Left kidney (tissue), 2 donors: ENCODE measurements around the gene ARHGAP15. TPM values are rescaled to one million over a fixed set of nuclear protein-coding genes. Genes with fewer than 3 reads are reported as not detected.

Source experiments
- DNase-seq: peaks from one replicate; pipeline ENCODE4 v3.0.0-alpha.2; 2013
- polyA plus RNA-seq: library from polyadenylated mRNA; unstranded; fragments of 120-200 nt; gene quantifications from one replicate; pipeline ENCODE4 v1.2.1, GENCODE V29; 2013; ENCODE audit not compliant: insufficient read length

ARHGAP15 gene
- polyA plus RNA-seq, 1 donor = 3.7 TPM

DNA sequence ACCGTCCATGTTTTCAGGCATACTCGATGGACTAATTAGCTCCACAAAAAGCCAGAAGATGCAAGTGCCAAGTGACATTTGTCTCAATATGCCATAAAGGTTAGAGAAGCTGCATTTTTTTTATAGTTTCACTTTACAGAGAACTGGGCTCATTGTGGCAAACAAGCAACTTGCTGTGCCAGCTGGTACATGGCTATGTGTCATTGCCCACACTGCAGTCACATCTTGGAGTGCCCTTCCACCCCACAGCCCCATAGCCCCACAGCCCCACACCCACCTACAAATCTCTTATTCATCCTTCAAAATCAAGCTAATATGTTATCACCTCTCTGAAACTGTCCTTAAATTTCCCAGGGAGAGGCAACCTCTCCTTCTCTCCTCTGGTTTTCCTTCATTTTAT is 451.9 kb downstream of the ARHGAP15 start:
- no peak for DNase-seq

DNA sequence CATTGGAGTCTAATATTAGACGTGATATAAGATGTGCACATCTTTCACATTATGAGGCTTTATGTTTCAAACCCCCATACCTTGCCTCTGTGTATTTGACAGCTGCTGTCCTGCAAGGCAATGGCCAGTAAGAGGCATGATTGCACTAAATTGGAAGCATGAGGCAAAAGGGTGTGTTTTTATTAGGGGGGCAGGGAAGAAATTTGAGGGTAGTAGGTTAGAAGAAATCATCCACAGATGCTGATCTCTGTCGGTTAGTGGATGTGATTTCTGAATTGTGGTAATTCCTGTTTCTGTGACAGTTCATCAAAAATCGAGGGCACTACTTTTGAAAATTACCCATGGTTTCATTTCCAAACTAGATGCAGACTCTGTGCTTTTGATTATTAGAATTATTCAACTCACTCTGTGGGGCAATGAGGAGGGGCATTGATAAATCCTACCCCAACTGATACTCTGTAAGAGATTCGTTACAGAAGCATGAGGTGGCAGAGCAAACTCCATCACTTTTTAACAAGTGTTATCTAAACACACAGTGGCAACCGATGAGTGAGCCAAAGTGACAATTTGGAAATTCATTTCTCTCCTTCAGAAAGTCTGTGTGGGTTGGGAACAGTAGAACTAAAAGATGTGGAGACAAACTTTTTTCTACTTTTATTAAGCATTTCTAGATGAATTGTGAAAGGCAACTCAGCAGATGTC is 453.0 kb downstream of the ARHGAP15 start:
- no peak for DNase-seq

DNA sequence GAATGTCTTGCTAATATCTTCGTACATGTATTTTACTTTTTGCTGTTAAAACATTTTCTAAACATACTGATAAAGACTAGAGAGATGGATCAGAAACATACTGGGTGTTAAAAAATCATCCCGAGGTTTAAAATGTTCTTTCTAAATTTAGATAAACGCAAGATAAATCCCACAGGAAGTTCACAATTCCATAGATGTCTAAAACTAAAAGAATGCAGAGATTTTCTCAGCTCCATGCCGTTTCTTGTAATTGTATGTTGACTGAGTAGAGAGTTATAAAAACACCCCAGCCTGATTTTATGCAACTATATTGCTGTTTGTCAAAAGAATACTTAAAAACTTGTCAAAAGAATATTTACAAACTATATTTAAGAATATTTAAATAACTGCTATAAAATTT is 455.7 kb downstream of the ARHGAP15 start:
- DNase-seq = no peak

DNA sequence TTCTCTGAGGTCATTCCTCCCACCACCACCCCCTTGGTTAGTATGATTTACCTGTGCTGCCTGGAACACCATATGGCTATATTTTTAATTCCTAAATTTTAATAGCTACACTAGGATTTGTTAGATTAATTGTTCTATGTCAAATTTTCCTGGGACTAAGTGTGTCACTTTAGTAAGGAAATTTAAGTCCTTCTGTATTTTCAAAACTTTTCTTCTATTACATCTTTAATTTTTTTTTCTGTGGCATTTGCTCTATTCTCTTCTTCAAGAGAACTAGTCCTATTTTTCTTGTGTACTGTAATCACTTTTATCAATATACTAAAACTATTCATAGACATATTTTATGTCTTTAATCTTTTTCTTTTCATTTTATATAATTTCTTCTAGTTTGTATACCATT is 456.9 kb downstream of the ARHGAP15 start:
- DNase-seq = no peak

DNA sequence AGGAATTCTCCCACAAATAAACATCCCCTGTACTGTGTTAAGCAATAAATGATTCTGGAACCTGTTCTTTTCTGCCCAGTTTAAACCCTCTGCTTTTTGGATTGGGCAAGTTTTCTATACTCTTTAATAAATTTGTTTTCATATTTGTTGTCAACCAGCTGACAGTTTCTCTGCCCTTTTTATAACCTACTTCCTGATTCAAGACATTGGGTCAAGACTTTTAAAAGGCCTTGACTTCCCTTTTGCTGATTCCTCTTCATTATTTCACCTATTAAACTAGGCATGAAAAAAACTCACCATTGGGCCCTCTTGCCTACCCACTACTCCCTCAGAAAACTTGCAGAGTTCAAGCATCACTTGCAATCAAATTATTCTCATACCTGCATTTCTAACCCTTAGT is 459.5 kb downstream of the ARHGAP15 start:
- DNase-seq = no peak

DNA sequence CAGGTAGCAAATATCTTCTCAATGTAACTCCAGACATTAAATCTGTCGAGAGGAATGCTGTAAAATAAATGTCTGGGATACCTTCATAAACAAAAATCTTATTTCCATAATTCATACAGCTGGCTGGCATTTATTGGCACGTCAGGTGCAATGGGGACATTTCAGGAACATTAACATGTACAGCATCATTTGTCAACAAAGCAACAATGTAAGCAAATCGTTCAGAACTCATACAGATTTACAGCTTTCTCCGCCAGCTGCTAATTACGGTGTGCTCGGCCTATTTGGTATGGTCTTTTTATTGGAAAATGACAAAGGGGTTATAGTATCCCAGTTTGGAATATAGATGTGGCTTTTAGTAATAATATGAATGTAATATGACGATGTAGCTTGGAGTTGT is 464.9 kb downstream of the ARHGAP15 start:
- no peak for DNase-seq

DNA sequence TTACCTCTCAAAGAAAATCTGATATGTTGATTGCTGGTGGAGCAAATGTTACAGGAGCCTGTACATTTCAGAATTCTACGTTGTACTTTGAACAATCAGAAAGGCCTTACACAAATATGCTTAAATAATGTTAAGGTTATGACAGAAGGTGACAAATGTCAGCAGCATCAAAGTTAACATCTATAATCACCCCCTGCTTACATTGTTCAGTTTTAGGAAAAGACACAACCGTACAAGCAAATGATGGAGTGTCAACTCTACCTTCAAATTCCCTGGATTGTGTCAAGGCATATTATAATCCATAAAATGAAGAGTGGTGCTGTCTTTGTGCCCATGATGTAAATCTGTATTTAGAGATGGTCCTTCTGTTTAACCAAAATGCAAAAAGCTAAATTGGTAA is 465.5 kb downstream of the ARHGAP15 start:
- no peak for DNase-seq

DNA sequence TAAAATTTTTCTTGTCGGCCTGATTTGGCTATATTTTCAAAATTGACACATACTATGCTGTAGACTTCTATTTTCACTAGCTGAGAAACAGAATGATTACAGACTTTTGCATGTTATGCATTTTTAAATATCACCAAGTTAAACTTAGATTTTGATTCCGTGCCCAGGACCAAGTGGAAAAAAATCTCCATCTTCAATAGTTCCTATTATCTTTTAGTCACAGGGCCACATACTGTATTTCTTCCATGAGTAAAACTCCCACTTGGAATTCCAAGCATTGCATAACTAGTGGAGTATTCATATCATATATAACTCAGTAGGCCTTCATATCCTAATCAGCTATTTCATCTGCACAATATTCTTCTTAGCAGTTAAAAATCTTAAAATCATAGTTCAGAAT is 470.9 kb downstream of the ARHGAP15 start:
- DNase-seq = no peak

DNA sequence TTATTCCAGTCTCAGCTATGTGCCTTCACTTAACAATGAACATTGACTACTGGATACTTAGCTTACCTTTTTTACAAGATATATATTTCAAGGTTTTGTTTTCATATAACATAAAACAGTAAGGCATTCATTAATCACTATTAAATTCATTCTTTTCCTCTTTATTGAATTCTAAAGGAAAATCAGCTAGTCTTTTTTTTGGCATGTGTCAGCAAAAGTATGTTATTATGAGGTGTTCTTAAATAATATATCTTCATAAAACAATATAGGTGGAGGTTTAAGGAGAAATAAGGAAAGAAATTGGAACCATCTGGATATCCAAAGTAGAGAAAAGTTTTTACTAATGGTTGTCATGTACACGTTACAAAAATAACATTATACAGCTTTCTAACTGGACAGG is 472.6 kb downstream of the ARHGAP15 start:
- no peak for DNase-seq

DNA sequence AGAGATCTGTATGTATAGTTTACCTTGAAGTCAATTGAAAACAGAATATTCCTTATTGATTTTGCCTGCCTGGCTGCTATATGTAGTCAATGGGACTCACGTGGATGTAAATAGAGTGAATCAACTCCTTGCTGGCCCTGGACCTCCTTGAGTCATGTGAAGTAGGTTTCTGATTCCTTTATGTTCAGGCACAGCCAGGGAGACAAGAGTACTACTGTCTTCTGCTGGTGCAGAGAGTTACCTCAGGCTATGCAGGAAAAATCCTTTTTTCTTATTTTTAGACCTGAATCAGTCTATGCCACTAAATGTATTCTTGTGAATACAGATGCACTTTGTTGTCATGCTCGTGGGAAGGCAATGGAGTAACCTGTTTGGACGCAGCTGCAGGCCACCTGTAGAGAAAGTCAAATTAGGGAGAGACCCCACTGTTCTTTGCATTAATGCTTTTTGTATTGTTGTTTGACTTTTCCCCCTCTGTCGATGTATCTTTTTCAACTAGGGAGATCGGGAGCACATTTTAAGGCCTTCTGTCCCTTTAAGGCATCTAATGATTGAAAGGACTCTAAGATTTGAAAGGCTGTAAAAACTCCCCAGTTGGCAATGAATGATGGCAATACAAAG is 473.9 kb downstream of the ARHGAP15 start:
- no peak for DNase-seq

DNA sequence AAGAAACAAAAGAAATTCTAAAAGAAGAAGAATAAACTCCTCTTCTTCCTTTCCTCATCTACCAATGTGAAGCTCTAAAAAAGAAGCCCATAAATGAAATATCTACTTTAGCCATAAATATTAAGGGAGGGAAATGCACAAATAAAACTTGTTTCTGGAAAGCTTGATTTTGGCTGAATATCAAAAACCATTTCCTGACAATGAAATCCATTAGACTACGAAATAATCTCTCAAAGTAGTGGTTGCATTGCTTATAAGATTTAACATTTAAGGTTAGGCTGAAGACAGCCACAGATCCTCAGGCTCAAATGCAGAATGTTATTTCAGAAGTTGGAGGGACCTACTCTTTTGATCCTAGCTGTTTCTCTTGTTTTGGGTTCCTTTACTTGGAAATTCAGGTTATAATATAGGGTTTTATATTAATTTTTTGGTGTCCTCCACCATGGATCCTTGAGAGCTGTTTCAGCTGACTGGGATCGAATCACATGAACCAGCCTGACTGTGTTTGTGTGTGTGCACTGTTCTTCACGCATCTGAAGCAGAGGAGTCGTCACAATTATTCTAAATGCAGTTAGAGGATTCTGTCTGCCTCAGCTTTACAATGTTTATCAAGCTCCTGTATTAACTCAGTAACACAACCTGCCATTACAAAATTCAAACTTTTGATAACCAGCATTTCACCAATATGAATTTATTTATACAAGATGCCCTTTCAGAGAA is 474.8 kb downstream of the ARHGAP15 start:
- peak; percentile 19 for DNase-seq

DNA sequence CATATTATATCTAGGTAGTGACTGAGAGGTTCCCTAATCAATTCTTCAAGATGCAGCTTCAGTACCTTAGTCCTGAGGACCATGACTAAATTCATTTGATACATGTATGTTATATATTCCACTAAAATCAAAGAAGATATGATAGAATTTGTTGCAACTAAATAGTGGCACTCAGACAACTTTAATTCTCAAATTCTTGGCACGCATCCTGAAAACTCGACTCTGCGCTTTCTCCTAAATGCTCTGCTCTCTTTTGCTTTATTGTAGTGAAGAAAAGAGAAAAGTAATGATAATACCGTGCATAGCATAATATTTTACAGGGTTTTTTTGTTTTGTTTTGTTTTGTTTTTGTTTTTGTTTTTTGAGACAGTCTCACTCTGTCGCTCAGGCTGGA is 475.3 kb downstream of the ARHGAP15 start:
- no peak for DNase-seq

DNA sequence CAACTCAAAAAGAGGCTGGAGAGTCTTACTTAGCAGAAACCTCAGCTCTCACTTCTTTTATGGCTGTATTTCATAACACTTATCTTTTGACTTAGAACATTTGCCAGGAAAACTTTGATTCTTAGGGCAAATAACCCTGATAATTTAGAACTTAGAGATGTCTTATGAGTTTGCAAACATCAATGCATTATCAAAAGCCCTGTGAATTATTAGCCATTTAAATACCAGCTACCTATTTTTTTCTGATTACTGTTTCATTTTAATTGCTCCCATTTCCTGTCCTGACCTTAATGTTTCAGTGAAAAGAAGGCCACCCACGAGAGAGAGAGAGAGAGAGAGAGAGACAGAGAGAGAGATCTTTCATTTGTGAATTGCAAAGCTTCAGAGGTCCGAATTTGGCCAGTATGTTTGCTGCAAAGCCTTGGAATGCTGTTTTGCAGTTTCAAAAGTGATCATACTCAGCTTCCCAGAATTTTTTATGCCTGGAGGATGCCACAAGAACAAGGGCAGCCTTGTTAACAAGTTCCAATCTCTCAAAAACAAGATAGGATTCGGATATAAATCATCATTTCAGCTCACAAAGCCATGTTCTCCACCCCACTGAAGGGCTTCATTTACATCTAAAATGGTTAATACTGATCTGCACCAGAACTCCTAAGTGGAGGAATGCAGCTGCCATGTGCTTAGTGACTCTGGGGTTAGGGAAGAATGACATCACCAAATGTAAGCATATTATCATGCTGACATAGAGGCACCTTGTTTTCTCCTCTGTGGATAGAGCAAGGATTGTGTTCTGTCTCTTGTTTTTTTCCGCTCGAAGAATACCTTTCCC is 478.2 kb downstream of the ARHGAP15 start:
- DNase-seq = peak; percentile 24

DNA sequence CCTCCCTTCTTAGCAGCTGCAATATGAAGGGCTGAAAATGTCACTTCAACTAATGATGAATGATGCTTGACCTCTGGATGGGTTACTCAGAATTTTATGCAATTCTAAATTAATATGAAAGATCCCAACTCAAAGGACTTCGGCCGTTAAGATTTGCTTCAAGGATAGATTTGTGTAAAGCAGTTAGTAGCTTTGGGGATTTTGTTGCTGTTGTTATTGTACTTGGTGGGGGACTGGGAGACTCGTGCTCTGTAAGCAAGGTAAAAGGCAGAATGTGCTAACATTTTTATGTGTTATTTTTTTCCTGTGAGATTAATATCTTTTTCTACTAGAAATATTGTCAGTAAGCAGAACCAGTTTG is 478.8 kb downstream of the ARHGAP15 start:
- DNase-seq = no peak

DNA sequence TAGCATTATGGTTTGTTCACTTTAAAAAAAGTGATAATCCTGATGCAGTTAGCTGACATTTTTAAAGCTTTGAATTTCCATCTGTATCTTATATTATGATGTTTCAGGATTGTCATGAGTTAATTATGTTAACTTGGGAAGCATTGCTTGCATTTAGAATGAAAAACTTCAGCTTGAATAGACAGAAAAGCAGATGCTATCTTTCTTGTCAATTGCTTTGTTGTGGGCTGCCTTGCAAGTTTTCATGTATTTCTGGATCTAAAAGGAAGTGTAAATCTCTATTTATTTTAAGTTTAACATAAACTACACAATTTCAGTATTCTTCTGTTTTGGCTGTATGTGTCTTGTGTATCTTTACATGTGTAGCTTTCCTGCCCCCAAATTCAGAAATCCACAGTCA is 479.5 kb downstream of the ARHGAP15 start:
- DNase-seq = no peak

DNA sequence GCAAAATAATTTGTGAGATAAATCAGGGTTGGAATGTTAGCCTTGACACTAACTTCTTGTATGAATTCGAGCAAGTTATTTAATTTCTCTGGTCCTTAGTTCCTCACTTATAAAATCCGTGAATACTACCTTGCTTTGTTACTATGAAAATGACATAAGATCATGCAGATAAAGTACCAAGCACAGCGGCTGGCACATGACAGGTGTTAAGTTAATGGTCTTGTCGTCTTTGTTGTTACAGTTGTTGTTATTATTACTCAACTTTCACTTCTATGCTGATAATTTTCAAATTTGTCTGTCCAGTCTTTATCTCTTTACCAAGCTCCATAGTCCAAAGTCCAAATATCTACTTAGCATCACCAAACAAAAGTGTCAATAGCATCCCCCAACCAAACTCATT is 482.1 kb downstream of the ARHGAP15 start:
- DNase-seq = no peak

DNA sequence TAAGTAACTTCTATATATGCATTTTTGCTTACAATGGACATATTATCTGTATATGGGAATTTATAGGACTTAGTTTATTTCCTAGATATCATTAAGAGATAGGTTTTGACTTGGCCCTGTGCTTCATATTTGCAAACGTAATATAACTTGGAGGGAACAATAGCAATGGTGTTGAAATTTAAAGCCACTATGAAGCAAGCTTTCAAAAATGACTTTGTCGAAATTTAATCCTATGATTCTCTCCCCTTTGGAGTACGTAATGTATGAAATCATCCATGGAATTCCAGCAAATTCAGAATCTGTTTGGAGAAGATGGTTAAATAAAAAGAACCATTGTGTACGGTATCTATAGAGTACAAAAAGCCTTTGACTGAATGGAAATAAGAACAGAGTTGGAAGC is 486.3 kb downstream of the ARHGAP15 start:
- no peak for DNase-seq

DNA sequence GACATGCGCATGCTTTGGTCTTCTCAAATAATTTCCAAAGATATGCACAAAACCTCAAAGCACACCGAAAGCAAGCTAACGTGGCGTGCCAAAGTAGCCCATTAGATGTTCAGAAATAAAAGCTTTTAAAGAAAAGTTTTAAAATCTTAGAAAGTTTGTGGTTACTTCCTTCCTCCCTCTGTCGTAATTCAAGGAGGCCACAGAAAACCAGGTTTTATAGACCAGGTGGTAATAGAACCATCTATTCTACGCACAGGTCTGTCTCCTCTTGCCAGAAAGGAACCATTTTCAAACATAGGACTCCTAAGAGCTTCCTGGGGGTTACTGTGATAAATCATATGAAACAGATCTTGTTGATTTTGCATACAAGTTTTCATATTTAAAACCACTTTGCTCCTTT is 487.2 kb downstream of the ARHGAP15 start:
- no peak for DNase-seq

DNA sequence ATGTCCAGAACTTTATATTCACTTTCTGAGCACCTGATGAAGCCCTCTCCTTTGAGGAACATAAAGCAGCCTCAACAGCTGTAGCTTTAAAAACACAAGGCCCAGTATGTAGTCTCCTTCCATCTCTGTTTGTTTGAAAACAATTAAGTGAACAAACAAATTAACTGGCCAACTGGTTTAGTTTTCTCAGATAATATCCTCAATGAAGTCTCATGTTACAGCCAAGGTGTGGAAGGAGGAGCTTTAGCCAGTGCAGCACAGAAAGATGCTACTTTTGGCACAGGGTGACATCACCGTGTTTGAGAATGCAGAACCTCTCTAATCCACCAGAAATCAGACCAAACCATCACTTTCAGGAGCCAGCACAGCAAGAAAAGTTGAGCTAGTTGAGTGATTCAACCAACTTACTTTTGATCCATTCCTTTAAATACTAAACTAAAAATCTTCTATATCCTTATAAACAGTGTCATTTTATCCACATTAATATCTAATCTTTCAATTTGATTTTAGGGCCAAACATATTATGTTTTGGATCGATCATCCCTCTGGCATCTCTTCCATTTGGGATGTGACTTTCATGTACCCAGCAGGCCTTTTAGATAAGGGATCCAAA is 488.7 kb downstream of the ARHGAP15 start:
- DNase-seq = no peak

DNA sequence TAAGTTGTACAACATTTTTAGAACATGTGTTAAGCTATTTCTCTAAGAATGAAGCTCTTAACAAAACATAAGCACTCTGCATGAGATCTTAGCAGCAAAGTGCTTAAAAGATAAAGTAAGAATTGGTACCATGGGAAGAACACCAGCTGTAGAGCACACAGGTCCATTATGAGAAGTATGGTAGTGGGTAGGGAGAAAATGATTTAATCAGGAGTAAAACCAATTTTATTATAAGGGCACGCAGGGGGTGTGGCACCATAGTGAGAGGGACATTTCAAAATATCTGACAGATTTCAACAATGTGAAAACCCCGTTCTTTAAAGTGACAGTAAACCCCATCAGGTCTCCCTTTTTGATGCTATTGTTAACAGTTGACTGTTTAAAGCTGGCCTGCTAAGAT is 492.9 kb downstream of the ARHGAP15 start:
- DNase-seq = no peak

DNA sequence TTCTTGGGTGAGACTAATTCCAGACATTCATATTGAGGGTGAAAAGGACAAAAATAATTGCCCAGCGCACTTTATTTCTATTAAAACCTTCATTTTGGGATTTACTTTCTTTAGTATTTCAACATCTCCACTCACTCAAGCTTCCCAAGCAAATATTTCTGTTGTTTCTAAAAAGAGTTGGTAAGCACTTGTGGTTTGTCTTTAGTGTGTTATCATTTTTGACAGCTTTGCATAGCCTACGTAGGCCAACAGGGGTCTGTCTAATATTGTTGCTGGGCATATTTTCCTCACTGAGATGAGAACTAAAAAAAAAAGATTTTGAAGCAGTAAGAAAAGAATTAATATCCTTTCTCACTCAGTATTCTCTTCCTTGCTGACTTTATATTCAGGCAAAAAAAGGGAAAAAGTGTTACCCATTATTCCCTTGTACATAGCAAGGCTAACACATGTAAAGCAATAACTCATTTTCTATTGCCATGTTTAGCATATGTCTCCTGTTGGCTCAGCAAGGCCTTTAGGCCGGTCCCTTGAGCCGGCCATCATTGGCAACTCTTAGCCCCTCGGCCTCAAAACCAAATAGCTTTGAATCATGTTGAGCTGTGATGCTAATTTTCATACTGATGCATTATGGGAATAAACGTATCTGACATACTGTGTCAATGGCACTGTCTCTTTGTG is 494.2 kb downstream of the ARHGAP15 start:
- DNase-seq = no peak

DNA sequence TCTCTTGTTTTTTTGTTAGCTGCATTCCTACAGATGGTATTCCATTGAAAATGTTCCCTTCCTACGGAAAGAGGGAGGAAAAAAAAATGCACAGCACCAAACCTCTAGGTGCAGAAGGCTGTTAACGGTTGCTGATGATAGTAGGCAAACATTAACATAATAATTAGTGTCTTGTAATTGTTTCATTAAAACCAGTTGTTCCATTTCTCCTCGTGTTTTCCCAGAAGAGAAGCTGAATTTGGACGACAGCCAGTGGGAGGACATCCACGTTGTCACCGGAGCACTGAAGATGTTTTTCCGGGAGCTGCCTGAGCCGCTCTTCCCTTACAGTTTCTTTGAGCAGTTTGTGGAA is 494.7 kb downstream of the ARHGAP15 start:
- no peak for DNase-seq
